ENCODE data around the gene HCRTR1.

- TF ChIP-seq NFIC (IDR thresholded peaks at IDR 0.05; ENCODE audit: low read depth, low read length) (no peak), FOXK2 (IDR thresholded peaks at IDR 0.05) (peak; percentile 46), CTCF (IDR thresholded peaks at IDR 0.05 in 2 of 3, conservative IDR thresholded peaks at IDR 0.05 in 1 of 3; ENCODE audit: control insufficient read depth in 2 of 3, extremely low read depth in 1 of 3, insufficient read depth in 1 of 3, low read depth in 3 of 3, low read length in 3 of 3) (no peak), SREBF2 (IDR thresholded peaks at IDR 0.05; ENCODE audit: low read length) (no peak)
Measured at GRCh38 chr1:31644560-31645273, 27.2 kb downstream of the HCRTR1 start, which contains the start of gene PEF1.
